Mesothelial cell of epicardium (in vitro differentiated cells): ENCODE results near the gene APOL3. TPM values are rescaled to one million over a fixed set of nuclear protein-coding genes. Genes with fewer than 3 reads are reported as not detected.
"Not testable (repeated sequence)": the region's sequence is repeated elsewhere in the genome, so short reads cannot be mapped to it uniquely, and the experiment has no call there.

Source experiments
- DNase-seq, 2 experiments: peaks; one replicate each; pipeline ENCODE4 v3.0.0; 2021; ENCODE audit warnings: low spot score in 2 of 2; ENCODE audit not compliant: unreplicated experiment in 2 of 2
- H3K27ac Mint-ChIP-seq: 2 replicates; pipeline ENCODE4 v1.8.0; 2021; ENCODE audit warnings: mixed read lengths
- H3K27me3 Mint-ChIP-seq: 2 replicates; pipeline ENCODE4 v1.8.0; 2021; ENCODE audit warnings: low read depth, mixed read lengths
- H3K36me3 Mint-ChIP-seq: 2 replicates; pipeline ENCODE4 v1.8.0; 2021; ENCODE audit warnings: mixed read lengths
- H3K4me1 Mint-ChIP-seq: 2 replicates; pipeline ENCODE4 v1.8.0; 2021; ENCODE audit warnings: mixed read lengths
- H3K4me3 Mint-ChIP-seq: 2 replicates; pipeline ENCODE4 v1.8.0; 2021; ENCODE audit warnings: mild to moderate bottlenecking, moderate library complexity, mixed read lengths
- H3K9me3 Mint-ChIP-seq: 2 replicates; pipeline ENCODE4 v1.8.0; 2021; ENCODE audit warnings: mixed read lengths
- total RNA-seq: library from RNA; stranded (reverse); gene quantifications from 3 replicates; pipeline ENCODE4 v1.2.1, GENCODE V29; 2021
- TF ChIP-seq, protein P1 (sequence below): fragments of 200-600 bp; sonication (generic); IDR thresholded peaks from one replicate; pipeline ENCODE4 v1.5.0; 2021; ENCODE audit warnings: antibody characterized with exemption; ENCODE audit not compliant: unreplicated experiment

APOL3 gene
- total RNA-seq, 1 donor from 2014 or later: 1.8 TPM

DNA sequence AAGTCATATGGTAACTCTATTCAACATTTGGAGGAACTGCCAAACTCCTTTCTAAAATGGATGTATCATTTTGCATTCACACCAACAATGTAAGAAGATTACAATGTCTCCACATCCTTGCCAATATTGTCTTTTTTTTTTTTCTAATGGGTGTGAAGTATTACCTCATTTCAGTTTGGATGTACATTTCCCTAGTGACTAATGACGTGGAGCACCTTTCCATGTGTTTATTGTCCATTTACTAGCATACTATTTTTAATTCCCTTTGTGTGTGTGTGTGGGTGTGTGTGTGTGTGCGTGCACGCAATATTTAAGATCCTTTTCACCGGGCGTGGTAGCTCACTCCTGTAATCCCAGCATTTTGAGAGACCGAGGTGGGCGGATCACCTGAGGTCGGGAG lies 62.7 kb downstream of the APOL3 start:
- no peak for DNase-seq
- no peaks in the 10 kb centered on the region for H3K9me3 Mint-ChIP-seq
- H3K27ac Mint-ChIP-seq: no peak overlapping the region
- H3K36me3 Mint-ChIP-seq: no peaks in the 10 kb centered on the region
- no peaks in the 10 kb centered on the region for H3K4me1 Mint-ChIP-seq
- no peak overlapping the region for H3K4me3 Mint-ChIP-seq
- TF ChIP-seq, protein P1, sequence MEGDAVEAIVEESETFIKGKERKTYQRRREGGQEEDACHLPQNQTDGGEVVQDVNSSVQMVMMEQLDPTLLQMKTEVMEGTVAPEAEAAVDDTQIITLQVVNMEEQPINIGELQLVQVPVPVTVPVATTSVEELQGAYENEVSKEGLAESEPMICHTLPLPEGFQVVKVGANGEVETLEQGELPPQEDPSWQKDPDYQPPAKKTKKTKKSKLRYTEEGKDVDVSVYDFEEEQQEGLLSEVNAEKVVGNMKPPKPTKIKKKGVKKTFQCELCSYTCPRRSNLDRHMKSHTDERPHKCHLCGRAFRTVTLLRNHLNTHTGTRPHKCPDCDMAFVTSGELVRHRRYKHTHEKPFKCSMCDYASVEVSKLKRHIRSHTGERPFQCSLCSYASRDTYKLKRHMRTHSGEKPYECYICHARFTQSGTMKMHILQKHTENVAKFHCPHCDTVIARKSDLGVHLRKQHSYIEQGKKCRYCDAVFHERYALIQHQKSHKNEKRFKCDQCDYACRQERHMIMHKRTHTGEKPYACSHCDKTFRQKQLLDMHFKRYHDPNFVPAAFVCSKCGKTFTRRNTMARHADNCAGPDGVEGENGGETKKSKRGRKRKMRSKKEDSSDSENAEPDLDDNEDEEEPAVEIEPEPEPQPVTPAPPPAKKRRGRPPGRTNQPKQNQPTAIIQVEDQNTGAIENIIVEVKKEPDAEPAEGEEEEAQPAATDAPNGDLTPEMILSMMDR: no peak
- no peaks in the 10 kb centered on the region for H3K27me3 Mint-ChIP-seq

DNA sequence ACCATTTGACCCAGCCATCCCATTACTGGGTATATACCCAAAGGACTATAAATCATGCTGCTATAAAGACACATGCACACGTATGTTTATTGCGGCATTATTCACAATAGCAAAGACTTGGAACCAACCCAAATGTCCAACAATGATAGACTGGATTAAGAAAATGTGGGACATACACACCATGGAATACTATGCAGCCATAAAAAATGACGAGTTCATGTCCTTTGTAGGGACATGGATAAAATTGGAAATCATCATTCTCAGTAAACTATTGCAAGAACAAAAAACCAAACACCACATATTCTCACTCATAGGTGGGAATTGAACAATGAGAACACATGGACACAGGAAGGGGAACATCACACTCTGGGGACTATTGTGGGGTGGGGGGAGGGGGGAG lies 69.8 kb downstream of the APOL3 start:
- not testable (repeated sequence) for H3K9me3 Mint-ChIP-seq, H3K27me3 Mint-ChIP-seq, DNase-seq, H3K4me1 Mint-ChIP-seq, H3K4me3 Mint-ChIP-seq, H3K27ac Mint-ChIP-seq, H3K36me3 Mint-ChIP-seq

Other genes with a start within 250 kb of the APOL3 start
- 209 to 212 TPM (median 210 TPM) in 3 replicates for gene RBFOX2, start 131.9 kb downstream of the APOL3 start, total RNA-seq
- gene APOL4, start 41.1 kb upstream of the APOL3 start, total RNA-seq: 15.0 to 16.4 TPM (median 15.9 TPM) in 3 replicates
- gene APOL2, start 78.8 kb upstream of the APOL3 start, total RNA-seq: 55.5 to 59.4 TPM (median 56.1 TPM) in 3 replicates
- 1.7 to 1.9 TPM (median 1.7 TPM) in 3 replicates for gene APOL1, start 92.4 kb upstream of the APOL3 start, total RNA-seq
- gene MYH9, start 227.2 kb upstream of the APOL3 start, total RNA-seq: 321 to 346 TPM (median 341 TPM) in 3 replicates